ENCODE results near the gene EIF2S2.

EIF2S2 gene

DNA sequence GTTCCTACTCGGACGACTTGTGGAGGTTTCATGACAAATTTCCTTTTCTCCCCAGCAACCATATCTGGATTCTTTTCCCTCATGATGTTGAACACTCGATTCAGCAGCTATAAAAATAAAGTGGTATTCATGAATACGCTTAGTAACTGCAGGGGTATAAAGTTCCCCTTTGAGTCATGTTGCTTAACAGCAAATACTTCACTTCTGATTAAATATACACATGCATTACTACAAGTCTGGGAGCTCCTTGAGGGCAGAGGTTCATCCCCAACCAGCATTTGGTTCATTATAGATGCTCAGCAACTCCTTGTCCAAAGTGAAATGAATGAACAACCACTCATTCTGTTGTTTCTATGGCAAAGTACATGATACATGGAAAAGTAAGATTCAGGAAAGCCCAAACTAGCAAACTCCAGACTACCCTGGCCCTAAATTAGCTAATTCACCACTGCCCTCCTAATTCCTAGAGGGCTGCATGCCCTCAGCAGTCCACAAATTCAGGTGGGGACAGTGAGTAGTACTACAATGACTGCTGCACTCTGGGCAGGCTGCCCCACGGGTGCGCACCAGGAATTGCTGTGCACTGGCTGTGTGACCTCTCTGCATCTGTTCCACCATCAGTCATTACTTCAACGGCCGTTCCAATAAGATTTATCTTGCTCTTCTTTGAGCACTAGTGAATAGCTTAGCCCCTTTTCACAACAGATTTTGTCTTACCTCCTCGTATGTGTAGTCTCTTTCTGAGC lies 15.2 kb downstream of the EIF2S2 start:
- H3K4me1 ChIP-seq (ENCODE audit: control insufficient read depth, insufficient read depth, low read length), result no peaks in the 10 kb centered on the region
- no peaks in the 10 kb centered on the region for H3K27me3 ChIP-seq (ENCODE audit: control insufficient read depth, insufficient read depth, low read length)
- peaks cover 9% of the 10 kb centered on the region for H3K36me3 ChIP-seq (ENCODE audit: control insufficient read depth, insufficient read depth, low read length)
- no peak overlapping the region for H3K4me3 ChIP-seq (ENCODE audit: low read length)
- no peaks in the 10 kb centered on the region for H3K9me3 ChIP-seq (ENCODE audit: control insufficient read depth, low read length)
- no peak overlapping the region for H3K9ac ChIP-seq (ENCODE audit: low read length)

DNA sequence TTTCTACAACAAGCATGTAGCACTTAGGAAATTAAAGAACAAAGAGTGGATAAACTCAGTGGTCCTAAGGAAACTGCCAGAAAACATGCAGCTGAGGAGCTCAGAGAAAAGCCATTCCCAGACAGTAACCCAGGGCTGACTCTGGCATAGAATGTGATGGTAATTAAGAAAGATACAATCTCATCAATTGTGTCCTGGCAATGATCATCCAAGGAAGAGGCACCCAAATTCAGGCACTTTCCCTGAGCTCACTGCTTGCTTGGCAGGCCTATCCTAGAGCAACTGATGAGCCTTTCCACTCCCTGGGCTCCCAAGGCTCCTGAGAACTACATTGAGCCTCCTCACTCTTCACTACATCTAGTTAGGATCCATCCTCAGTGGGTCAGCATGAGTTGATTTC lies 16.2 kb downstream of the EIF2S2 start:
- no peaks in the 10 kb centered on the region for H3K27me3 ChIP-seq (ENCODE audit: control insufficient read depth, insufficient read depth, low read length)
- no peaks in the 10 kb centered on the region for H3K9me3 ChIP-seq (ENCODE audit: control insufficient read depth, low read length)
- H3K9ac ChIP-seq (ENCODE audit: low read length), result no peak overlapping the region
- peaks cover 9% of the 10 kb centered on the region for H3K36me3 ChIP-seq (ENCODE audit: control insufficient read depth, insufficient read depth, low read length)
- H3K4me3 ChIP-seq (ENCODE audit: low read length), result no peak overlapping the region
- H3K4me1 ChIP-seq (ENCODE audit: control insufficient read depth, insufficient read depth, low read length), result no peaks in the 10 kb centered on the region

DNA sequence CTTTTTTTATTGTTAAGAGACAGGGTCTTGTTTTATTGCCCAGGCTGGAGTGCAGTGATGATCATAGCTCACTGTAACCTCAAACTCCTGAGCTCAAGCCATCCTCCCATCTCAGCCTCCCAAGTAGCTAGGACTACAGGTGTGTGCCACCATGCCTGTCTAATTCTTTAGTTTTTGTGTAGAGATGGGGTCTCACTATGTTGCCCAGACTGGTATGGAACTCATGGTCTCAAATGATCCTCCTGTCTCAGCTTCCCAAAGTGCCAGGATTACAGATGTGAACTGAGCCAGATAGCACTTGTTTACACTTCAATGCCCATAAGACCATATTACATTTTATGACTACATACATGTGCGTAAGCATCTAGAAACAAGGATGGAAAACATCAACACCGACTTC lies 18.1 kb downstream of the EIF2S2 start:
- Histone ChIP-seq H3K9me3 (ENCODE audit: control insufficient read depth, low read length) (no peaks in the 10 kb centered on the region), H3K4me3 (ENCODE audit: low read length) (no peak overlapping the region), H3K36me3 (ENCODE audit: control insufficient read depth, insufficient read depth, low read length) (peaks cover 17% of the 10 kb centered on the region), H3K4me1 (ENCODE audit: control insufficient read depth, insufficient read depth, low read length) (no peaks in the 10 kb centered on the region), H3K9ac (ENCODE audit: low read length) (no peak overlapping the region), H3K27me3 (ENCODE audit: control insufficient read depth, insufficient read depth, low read length) (no peaks in the 10 kb centered on the region)

DNA sequence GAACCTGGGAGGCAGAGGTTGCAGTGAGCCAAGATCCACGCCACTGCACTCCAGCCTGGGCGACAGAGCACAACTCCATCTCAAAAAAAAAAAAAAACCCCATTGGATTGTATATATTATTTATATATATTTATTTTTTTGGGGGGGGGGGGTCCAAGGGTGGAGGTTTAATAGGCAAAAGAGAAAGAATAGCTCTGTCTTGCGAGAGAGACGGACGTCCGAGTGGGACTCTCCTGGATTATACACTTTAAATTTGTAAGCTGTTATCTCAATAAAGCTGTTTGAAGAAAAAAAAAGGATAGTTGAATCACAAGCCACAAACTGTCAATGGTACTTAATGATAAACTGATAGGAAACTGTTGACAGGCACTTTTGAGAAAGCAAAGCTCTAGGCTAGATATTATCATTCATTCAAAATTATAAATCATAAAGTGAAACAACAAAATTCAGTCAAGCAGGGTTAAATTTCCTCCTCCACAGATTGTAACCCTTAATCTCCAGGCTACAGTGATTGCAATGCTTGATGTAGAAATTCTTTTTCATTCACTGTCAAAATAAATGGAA lies 20.3 kb downstream of the EIF2S2 start:
- Histone ChIP-seq H3K36me3 (ENCODE audit: control insufficient read depth, insufficient read depth, low read length) (peaks cover 23% of the 10 kb centered on the region), H3K4me1 (ENCODE audit: control insufficient read depth, insufficient read depth, low read length) (no peaks in the 10 kb centered on the region), H3K4me3 (ENCODE audit: low read length) (no peak overlapping the region), H3K9me3 (ENCODE audit: control insufficient read depth, low read length) (no peaks in the 10 kb centered on the region), H3K27me3 (ENCODE audit: control insufficient read depth, insufficient read depth, low read length) (no peaks in the 10 kb centered on the region), H3K9ac (ENCODE audit: low read length) (no peak overlapping the region)

DNA sequence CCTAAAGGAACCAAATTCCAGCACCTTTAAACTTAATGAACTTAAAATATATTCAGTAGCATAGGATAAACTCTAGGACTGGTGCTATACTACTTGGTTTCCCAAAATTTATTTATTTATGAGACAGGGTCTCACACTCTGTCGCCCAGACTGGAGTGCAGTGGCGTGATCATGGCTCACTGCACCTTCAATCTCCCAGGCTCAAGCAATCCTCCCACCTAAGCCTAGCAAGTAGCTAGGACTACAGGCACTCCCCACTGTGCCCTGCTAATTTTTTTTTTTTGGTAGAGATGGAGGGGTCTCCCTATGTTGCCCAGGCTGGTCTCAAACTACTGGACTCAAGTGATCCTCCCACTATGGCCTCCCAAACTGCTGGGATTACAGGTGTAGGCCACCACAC lies 21.4 kb downstream of the EIF2S2 start:
- Histone ChIP-seq H3K27me3 (ENCODE audit: control insufficient read depth, insufficient read depth, low read length) (no peaks in the 10 kb centered on the region), H3K9me3 (ENCODE audit: control insufficient read depth, low read length) (no peaks in the 10 kb centered on the region), H3K9ac (ENCODE audit: low read length) (no peak overlapping the region), H3K4me3 (ENCODE audit: low read length) (no peak overlapping the region), H3K36me3 (ENCODE audit: control insufficient read depth, insufficient read depth, low read length) (peaks cover 23% of the 10 kb centered on the region), H3K4me1 (ENCODE audit: control insufficient read depth, insufficient read depth, low read length) (no peaks in the 10 kb centered on the region)

DNA sequence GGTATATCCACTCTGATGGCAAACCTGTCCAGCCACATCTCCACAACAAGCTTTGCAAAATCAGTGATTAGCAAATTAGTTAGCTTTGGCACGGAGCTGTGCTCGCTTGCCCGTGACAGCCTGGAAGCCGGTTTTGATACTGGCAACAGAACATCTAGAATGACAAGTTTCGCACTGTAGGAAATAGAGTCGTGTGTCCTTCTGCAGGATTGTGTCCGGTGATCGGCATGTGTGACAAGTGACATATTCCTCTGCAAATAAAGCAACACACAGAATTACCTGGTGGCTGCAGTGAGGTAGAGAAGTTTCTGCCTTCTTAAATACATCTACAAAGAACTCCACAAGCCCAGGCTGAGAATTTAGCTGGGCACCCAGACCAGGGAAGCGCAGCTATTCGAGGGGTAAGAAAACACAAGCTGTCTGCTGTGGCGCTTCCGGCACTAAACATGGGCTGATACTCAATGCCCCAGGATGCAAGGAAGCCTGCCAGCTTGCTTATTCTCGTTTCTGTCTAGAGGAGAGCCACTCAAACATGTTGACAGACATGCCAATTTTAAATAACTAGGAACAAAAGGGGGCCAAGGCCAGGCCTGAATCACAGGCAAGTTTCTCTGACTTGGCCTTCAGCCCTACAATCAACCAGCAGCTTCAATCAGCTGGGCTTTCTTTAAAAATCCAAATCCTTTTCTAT lies 22.2 kb downstream of the EIF2S2 start:
- no peaks in the 10 kb centered on the region for H3K9me3 ChIP-seq (ENCODE audit: control insufficient read depth, low read length)
- no peak overlapping the region for H3K9ac ChIP-seq (ENCODE audit: low read length)
- H3K4me1 ChIP-seq (ENCODE audit: control insufficient read depth, insufficient read depth, low read length), result no peaks in the 10 kb centered on the region
- H3K36me3 ChIP-seq (ENCODE audit: control insufficient read depth, insufficient read depth, low read length), result peaks cover 23% of the 10 kb centered on the region
- no peaks in the 10 kb centered on the region for H3K27me3 ChIP-seq (ENCODE audit: control insufficient read depth, insufficient read depth, low read length)
- H3K4me3 ChIP-seq (ENCODE audit: low read length), result no peak overlapping the region

DNA sequence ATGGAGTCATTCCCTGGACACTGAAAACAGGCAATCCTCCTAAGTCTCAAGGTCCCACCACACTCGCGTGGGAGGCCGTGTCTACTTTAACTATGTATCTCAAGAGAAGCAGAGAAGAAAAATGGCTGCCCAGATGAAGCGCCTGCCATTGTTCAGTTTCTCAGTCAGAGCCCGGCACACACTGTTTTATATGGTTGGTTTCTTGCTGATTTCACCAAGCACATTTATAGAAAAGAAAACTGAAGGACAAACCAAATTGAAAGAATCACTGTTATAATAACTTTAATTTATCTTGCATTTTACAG lies 22.9 kb downstream of the EIF2S2 start:
- no peaks in the 10 kb centered on the region for H3K9me3 ChIP-seq (ENCODE audit: control insufficient read depth, low read length)
- H3K9ac ChIP-seq (ENCODE audit: low read length), result no peak overlapping the region
- no peak overlapping the region for H3K4me3 ChIP-seq (ENCODE audit: low read length)
- H3K36me3 ChIP-seq (ENCODE audit: control insufficient read depth, insufficient read depth, low read length), result peaks cover 23% of the 10 kb centered on the region
- no peaks in the 10 kb centered on the region for H3K4me1 ChIP-seq (ENCODE audit: control insufficient read depth, insufficient read depth, low read length)
- H3K27me3 ChIP-seq (ENCODE audit: control insufficient read depth, insufficient read depth, low read length), result no peaks in the 10 kb centered on the region

DNA sequence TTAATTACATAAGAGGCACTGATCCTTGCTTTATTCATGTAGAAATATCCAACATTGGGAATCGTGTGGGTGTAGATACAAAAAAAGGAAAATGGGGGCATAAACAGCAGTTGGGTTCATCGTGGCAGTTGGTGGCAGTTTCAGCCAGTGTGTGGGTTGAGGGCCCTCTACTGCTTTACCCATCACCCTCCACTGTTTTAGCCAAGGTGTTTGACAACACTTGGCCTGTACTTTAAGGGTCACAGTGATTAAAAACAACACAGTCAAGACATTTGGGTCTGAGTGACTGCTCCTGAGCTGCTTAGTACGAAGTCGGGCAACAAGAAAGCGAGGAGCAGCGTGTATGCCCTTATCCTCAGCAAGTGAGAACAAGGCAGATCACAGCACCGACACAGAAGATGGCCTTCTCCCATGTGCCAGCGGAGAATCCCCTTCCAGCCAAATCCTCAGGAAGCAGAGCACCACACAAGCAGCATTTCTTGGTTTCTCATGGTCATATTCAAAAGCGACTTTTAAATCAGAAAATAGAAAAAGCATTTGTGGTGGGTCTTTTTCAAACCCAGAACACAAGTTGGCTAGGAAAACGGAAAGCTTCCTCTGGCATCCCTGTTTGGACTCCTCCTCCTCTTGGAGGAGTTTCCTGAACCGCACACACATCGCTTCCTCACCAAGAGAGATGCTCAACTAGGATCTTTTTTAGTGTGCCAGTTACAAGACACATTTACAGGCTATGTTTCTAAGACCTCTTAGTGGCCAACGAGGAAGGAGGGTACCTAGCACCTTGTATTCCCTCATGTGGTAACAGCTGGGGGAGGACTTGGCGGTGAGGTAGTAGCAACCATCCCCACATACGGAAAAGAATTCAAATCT lies 23.5 kb downstream of the EIF2S2 start:
- H3K9me3 ChIP-seq (ENCODE audit: control insufficient read depth, low read length), result no peaks in the 10 kb centered on the region
- no peaks in the 10 kb centered on the region for H3K27me3 ChIP-seq (ENCODE audit: control insufficient read depth, insufficient read depth, low read length)
- peaks cover under 1% of the 10 kb centered on the region for H3K4me1 ChIP-seq (ENCODE audit: control insufficient read depth, insufficient read depth, low read length)
- peaks cover 23% of the 10 kb centered on the region for H3K36me3 ChIP-seq (ENCODE audit: control insufficient read depth, insufficient read depth, low read length)
- no peak overlapping the region for H3K9ac ChIP-seq (ENCODE audit: low read length)
- H3K4me3 ChIP-seq (ENCODE audit: low read length), result no peak overlapping the region

DNA sequence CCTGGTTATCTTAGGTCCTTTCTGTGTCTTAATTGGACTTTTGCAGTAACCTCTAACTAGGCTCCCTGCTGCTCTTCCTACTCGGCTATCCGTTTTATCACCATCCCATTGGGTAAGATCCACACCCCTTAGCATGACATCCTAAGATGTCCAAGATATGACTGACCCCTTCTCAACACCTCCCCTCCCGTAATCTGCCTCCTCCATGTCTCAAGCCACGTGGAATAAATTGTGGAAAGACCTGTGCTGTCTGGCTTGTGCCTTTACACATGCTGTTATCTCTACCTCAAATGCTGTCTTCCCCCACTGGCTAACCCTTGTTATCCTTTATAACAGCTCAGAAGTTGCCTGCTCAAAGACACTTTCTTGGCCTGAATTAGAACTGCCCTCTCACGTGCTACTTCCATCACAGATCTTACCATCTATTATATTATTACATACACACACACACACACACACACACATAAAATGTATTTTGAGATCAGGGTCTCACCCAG lies 26.5 kb downstream of the EIF2S2 start:
- no peak overlapping the region for H3K9ac ChIP-seq (ENCODE audit: low read length)
- peaks cover 18% of the 10 kb centered on the region for H3K36me3 ChIP-seq (ENCODE audit: control insufficient read depth, insufficient read depth, low read length)
- peaks cover 21% of the 10 kb centered on the region for H3K4me1 ChIP-seq (ENCODE audit: control insufficient read depth, insufficient read depth, low read length)
- no peaks in the 10 kb centered on the region for H3K27me3 ChIP-seq (ENCODE audit: control insufficient read depth, insufficient read depth, low read length)
- no peak overlapping the region for H3K4me3 ChIP-seq (ENCODE audit: low read length)
- H3K9me3 ChIP-seq (ENCODE audit: control insufficient read depth, low read length), result no peaks in the 10 kb centered on the region

DNA sequence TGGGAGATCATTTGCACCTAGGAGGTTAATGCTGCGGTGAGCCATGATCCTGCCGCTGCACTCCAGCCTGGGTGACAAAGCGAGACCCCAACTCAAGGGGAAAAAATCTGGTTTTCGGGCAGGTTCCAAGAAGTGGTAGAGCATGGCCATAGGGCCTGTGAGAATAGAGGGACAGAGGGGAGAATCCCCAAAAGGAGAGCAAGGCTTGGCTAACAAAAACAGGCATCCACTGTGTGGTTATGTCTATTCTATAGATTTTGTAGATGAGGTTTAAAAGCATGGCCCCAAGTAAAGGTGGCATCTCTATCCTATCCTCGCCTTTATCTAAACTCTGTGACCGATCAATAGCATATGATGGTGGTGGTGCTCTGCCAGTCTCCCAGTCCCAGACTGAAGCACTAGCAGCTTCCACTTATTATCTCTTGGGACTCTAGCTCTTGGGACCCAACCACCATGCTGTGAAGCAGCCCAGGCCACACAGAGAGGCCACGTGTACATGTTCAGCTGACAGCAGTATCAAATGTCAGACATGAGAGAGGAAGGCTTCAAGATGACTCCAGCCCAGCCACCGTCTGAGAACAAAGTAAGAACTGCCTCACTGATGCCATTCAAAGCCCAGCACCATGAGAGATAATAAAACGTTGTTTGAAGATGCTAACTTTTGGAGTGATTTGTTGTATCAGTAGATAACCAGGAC lies 27.7 kb downstream of the EIF2S2 start:
- peaks cover 11% of the 10 kb centered on the region for H3K36me3 ChIP-seq (ENCODE audit: control insufficient read depth, insufficient read depth, low read length)
- H3K4me3 ChIP-seq (ENCODE audit: low read length), result no peak overlapping the region
- H3K27me3 ChIP-seq (ENCODE audit: control insufficient read depth, insufficient read depth, low read length), result no peaks in the 10 kb centered on the region
- no peaks in the 10 kb centered on the region for H3K9me3 ChIP-seq (ENCODE audit: control insufficient read depth, low read length)
- peaks cover 21% of the 10 kb centered on the region for H3K4me1 ChIP-seq (ENCODE audit: control insufficient read depth, insufficient read depth, low read length)
- no peak overlapping the region for H3K9ac ChIP-seq (ENCODE audit: low read length)

DNA sequence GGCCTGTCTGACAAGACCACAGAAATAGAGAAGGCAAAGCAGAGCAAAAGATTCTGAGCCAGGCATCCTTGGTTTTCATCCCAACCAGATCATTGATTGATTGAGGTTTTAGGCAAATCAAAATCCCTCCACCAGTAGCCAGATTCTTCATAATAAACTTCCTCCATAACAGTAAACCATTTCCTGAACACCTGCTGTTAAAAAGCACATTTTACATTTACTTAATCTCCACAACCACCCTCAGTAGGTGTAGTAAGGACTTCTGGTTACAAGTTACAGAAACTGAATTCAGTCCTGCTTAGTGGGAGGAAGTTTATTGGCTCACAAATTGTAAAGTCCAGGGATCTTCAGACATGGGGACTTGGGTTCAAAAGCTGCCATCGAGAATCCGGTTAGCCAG lies 28.3 kb downstream of the EIF2S2 start:
- peaks cover 21% of the 10 kb centered on the region for H3K4me1 ChIP-seq (ENCODE audit: control insufficient read depth, insufficient read depth, low read length)
- H3K9me3 ChIP-seq (ENCODE audit: control insufficient read depth, low read length), result no peaks in the 10 kb centered on the region
- no peak overlapping the region for H3K4me3 ChIP-seq (ENCODE audit: low read length)
- H3K27me3 ChIP-seq (ENCODE audit: control insufficient read depth, insufficient read depth, low read length), result no peaks in the 10 kb centered on the region
- H3K36me3 ChIP-seq (ENCODE audit: control insufficient read depth, insufficient read depth, low read length), result peaks cover 15% of the 10 kb centered on the region
- no peak overlapping the region for H3K9ac ChIP-seq (ENCODE audit: low read length)
